Measurements from ENCODE around the gene TMEM140.

DNA sequence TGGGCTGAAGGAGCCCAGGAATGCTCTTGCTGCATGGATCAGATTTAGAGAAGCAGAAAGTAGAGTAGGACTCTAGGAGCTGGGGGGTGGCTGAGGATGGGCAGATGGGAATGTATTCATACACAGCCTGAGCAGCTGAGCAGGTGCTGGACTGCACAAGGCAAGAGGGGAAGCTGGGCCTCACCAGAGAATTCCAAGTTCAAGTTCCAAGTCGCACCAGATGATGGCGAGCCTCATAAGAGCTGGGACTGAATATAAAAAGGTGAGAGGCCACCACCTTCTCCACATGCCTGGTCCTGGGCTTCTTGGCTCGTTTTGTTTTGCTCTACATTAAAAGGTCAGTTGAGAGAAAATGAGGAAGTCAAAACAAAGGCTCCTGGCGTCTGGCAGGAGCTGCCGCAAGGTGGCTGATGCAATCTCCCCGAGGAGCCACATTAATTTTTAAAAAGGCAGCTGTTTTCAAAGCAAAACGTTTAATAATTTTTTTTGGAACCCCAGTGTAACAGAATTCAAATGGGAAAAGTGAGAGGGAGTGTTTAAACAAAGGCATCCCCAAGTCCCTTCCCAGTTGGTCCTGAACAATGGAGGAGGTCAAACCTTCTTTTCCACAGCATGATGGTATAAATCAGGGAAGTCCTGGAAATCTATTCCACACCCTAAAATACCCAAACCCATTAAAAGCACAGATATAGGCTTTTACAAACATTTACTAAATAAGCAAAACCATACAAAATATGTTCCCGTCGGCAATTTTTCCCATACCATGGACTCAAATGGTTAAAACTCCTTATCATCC lies 13.2 kb downstream of the TMEM140 start:
- TF ChIP-seq, protein P1, sequence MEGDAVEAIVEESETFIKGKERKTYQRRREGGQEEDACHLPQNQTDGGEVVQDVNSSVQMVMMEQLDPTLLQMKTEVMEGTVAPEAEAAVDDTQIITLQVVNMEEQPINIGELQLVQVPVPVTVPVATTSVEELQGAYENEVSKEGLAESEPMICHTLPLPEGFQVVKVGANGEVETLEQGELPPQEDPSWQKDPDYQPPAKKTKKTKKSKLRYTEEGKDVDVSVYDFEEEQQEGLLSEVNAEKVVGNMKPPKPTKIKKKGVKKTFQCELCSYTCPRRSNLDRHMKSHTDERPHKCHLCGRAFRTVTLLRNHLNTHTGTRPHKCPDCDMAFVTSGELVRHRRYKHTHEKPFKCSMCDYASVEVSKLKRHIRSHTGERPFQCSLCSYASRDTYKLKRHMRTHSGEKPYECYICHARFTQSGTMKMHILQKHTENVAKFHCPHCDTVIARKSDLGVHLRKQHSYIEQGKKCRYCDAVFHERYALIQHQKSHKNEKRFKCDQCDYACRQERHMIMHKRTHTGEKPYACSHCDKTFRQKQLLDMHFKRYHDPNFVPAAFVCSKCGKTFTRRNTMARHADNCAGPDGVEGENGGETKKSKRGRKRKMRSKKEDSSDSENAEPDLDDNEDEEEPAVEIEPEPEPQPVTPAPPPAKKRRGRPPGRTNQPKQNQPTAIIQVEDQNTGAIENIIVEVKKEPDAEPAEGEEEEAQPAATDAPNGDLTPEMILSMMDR (IDR thresholded peaks at IDR 0.05), result no peak
- TF ChIP-seq POLR2A (IDR thresholded peaks at IDR 0.05), result no peak
